HG02588 (cell line): ENCODE results near the gene C9orf50.
"Not testable (repeated sequence)": the region's sequence is repeated elsewhere in the genome, so short reads cannot be mapped to it uniquely, and the experiment has no call there.

ENCODE experiments used
- ATAC-seq: cut with Tn5 transposase; IDR thresholded peaks from one replicate; pipeline ENCODE4 v1.9.1; 2021; ENCODE audit warnings: mild to moderate bottlenecking, moderate library complexity; ENCODE audit not compliant: unreplicated experiment

Gene C9orf50

GRCh38 chr9:129620669-129621295 is at the start of gene C9orf50:
C9orf50 (minus strand) TSS chr9:129621101; CDS start chr9:129620574, 527 bp downstream.
- no peak for ATAC-seq

GRCh38 chr9:129669946-129670345 is 49.0 kb upstream of the C9orf50 start:
- no peak for ATAC-seq

- ATAC-seq = no peak
Observed at GRCh38 chr9:129669141-129669718, 48.3 kb upstream of the C9orf50 start.

GRCh38 chr9:129667850-129668249 is 46.9 kb upstream of the C9orf50 start:
- no peak for ATAC-seq

- ATAC-seq = no peak
Observed at GRCh38 chr9:129667378-129667777, 46.5 kb upstream of the C9orf50 start.

GRCh38 chr9:129666575-129666974 is 45.7 kb upstream of the C9orf50 start:
- no peak for ATAC-seq

- no peak for ATAC-seq
Observed at GRCh38 chr9:129665814-129666520, 45.1 kb upstream of the C9orf50 start.

GRCh38 chr9:129665389-129665775 is 44.5 kb upstream of the C9orf50 start, which contains the start of gene PRRX2:
PRRX2 (plus strand) TSS chr9:129665647; CDS start chr9:129665868, 221 bp downstream.
- ATAC-seq = no peak

- ATAC-seq = no peak
Observed at GRCh38 chr9:129664746-129665388, 44.0 kb upstream of the C9orf50 start.

GRCh38 chr9:129662239-129662638 is 41.3 kb upstream of the C9orf50 start:
- ATAC-seq = not testable (repeated sequence)

GRCh38 chr9:129661029-129661428 is 40.1 kb upstream of the C9orf50 start:
- no peak for ATAC-seq

- ATAC-seq = no peak
Observed at GRCh38 chr9:129656795-129657390, 36.0 kb upstream of the C9orf50 start.

- ATAC-seq = no peak
Observed at GRCh38 chr9:129655696-129656095, 34.8 kb upstream of the C9orf50 start.

GRCh38 chr9:129655154-129655553 is 34.3 kb upstream of the C9orf50 start:
- ATAC-seq = no peak

- no peak for ATAC-seq
Observed at GRCh38 chr9:129654554-129655040, 33.7 kb upstream of the C9orf50 start.

- no peak for ATAC-seq
Observed at GRCh38 chr9:129653823-129654553, 33.1 kb upstream of the C9orf50 start.

GRCh38 chr9:129650680-129651235 is 29.9 kb upstream of the C9orf50 start:
- no peak for ATAC-seq

GRCh38 chr9:129649726-129650679 is 29.1 kb upstream of the C9orf50 start:
- ATAC-seq = no peak

- no peak for ATAC-seq
Observed at GRCh38 chr9:129648764-129649115, 27.8 kb upstream of the C9orf50 start.
